ENCODE measurements around the gene WNT9A.

Gene WNT9A

DNA sequence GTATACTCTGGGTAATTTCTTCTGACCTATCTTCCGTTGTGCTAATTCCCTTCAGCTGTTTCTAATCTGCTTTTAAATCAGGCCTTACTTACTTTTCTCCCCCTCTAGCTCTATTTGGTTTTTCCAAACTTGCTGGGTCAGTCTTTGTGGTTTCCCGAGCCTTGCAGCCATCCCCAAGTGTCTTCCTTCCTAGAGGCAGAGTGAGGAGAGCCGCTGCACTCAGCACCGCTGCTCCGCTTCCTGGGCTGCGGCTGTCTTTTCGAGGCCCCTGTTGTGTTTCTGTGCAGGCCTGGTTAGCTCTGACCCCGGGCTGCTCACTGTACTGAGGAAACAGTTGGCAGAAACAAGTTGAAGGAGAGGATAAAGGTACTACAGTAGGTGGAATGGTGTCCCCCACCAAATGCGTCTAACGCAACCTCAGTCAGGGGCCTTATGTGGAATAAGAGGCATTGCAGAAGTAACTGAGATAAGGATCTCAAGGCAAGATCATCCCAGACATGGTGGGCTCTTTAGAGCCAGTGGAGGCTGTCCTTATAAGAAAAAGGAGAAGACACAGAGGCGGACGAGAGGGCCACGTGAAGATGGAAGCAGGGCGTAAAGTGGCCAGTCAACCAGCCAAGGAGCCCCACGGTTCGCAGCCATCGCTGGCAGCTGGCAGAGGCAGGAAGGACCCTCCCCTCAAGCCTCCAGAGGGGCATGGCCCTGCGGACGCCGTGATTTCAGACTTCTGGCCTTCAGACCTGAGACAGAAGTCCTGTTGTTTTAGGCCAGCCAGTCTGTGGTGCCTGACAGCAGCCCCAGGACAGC is 10.5 kb downstream of the WNT9A start:
- peaks cover 11 to 38% (median 22%) of the 10 kb centered on the region in 11 experiments; a peak in 21 of 22 replicates for H3K9me3 ChIP-seq (replicated peaks in 1 of 11)
- H3K4me3 ChIP-seq = no peak overlapping the region
- peaks cover 0 to 13% (median 0%) of the 10 kb centered on the region in 11 experiments; a peak in 5 of 22 replicates for H3K27me3 ChIP-seq
- H3K4me2 ChIP-seq = peak overlapping the region; percentile 59 to 86 (median 76)
- H3K27ac ChIP-seq = peak overlapping the region in 4 of 11 experiments; percentile 9 to 51 (median 36); a peak in 5 of 22 replicates
- H3K9ac ChIP-seq = peak overlapping the region in 2 of 11 experiments; percentile 21 to 43; a peak in 4 of 22 replicates
- TF ChIP-seq Cebpa-rat (IDR thresholded peaks at IDR 0.05) = no peak
- no peaks in the 10 kb centered on the region for H3K36me3 ChIP-seq
- peaks cover 0 to 33% (median 5%) of the 10 kb centered on the region in 11 experiments; a peak in 7 of 22 replicates for H4K20me1 ChIP-seq
- peaks cover 39 to 70% (median 59%) of the 10 kb centered on the region in 10 experiments for H3K4me1 ChIP-seq

DNA sequence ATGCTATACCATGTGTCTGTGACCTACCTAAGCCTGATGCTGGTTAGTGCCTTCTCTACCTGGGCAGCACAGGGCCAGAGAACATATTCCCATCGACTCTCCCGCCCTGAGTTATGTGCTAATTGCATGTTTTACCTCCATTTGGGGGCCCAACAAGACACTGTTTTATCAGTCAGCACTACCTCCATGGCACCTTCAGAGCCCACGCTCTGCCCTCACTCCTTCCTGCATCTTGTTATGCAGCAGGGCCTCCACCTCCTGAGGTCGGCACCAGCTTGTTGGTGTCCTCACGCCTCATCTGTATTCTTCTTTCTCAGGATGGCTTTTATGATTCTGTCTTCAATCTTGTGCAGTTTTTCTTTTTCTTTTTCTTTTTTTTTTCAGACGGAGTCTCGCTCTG is 11.9 kb downstream of the WNT9A start:
- Histone ChIP-seq H3K4me3 (no peak overlapping the region), H3K4me1 (peaks cover 33 to 60% (median 52%) of the 10 kb centered on the region in 10 experiments), H3K36me3 (no peaks in the 10 kb centered on the region), H3K9ac (no peak overlapping the region), H3K27ac (peak overlapping the region in 1 of 11 experiments; percentile 79; a peak in 2 of 22 replicates), H3K27me3 (peaks cover 0 to 2% (median 0%) of the 10 kb centered on the region in 11 experiments; a peak in 1 of 22 replicates), H3K4me2 (peak overlapping the region in 1 of 11 experiments; percentile 59; a peak in 1 of 22 replicates), H3K9me3 (replicated peaks in 1 of 11) (peaks cover 11 to 38% (median 22%) of the 10 kb centered on the region in 11 experiments; a peak in 21 of 22 replicates), H4K20me1 (peaks cover 0 to 19% (median 0%) of the 10 kb centered on the region in 11 experiments; a peak in 5 of 22 replicates)
- TF ChIP-seq Cebpa-rat (IDR thresholded peaks at IDR 0.05) = peak in 1 of 11 experiments; percentile 40; a peak in 1 of 22 replicates

DNA sequence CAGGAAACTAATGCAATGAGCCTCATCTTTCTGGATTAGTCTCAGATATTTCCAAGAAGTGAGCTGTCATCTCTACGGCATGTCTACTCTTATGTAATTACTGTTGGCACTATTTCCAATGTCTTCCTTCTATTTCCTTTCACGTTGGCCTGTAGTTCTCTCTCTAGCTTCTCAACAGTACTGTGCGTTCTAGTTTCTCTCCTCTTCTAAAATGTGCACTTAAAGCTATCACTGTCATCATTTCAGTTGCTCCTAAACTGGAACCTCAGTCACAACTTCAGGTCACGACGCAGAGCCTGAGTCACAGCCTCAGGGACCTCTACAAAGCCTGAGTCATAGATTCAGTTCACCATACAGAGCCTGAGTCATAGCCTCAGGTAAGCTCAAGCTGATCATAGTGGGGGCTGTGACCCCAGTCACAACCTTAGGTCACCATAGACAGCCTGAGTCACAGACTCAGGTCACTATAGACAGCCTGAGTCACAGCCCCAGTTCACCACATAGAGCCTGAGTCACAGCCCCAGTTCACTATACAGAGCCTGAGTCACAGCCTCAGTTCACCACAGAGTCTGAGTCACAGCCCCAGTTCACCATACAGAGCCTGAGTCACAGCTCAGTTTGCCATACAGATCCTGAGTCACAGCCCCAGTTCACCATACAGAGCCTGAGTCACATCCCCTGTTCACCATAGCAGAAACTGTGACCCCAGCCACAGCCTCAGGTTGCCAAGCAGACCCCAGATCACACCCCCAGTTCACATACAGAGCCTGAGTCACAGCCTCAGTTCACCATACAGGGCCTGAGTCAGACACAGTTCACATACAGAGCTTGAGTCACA is 13.0 kb downstream of the WNT9A start:
- H3K27me3 ChIP-seq = no peaks in the 10 kb centered on the region; a peak in 1 of 22 replicates
- peaks cover 11 to 38% (median 22%) of the 10 kb centered on the region in 11 experiments; a peak in 21 of 22 replicates for H3K9me3 ChIP-seq (replicated peaks in 1 of 11)
- no peak overlapping the region for H3K9ac ChIP-seq
- peak overlapping the region in 2 of 11 experiments; percentile 20 to 36; a peak in 2 of 22 replicates for H3K4me2 ChIP-seq
- no peaks in the 10 kb centered on the region for H3K36me3 ChIP-seq
- peaks cover 0 to 8% (median 0%) of the 10 kb centered on the region in 11 experiments; a peak in 3 of 22 replicates for H4K20me1 ChIP-seq
- no peak overlapping the region for H3K4me3 ChIP-seq
- no peak for TF ChIP-seq Cebpa-rat (IDR thresholded peaks at IDR 0.05)
- peaks cover 33 to 65% (median 51%) of the 10 kb centered on the region in 10 experiments for H3K4me1 ChIP-seq
- H3K27ac ChIP-seq = peak overlapping the region in 10 of 11 experiments; percentile 16 to 79 (median 40); a peak in 12 of 22 replicates

DNA sequence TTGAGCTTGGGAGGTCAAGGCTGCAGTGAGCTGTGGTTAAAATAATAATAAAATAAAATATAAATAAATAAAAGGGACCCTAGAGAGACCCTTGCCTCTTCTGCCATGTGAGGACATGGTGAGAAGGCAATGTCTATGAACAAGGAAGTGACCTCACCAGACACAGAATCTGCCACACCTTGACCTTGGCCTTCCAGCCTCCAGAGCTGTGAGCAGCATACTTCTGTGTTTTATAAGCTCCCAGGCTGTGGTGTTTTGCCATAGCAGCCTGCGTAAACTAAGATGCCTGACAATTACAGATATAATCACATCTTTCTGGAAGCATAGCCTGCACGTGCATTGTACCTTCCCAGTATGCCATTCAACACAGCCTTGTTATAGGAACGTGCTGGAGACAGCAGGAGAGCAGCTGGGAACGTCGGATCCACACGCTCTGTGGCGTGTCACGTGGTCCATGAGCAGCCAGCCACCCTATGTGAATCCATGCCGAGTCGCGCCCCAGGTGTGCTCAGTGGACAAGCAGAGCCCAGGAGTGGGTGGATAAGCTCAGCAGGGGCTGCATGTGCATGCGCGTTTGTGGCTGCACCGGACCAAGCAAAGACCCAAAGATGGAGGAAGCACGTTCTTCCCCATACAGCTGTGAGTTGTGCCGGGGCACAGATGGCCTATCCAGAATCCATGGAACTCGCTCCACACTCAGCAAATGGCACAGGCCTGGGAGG is 17.8 kb downstream of the WNT9A start:
- H3K9me3 ChIP-seq (replicated peaks in 1 of 11) = peaks cover 0 to 18% (median 7%) of the 10 kb centered on the region in 11 experiments; a peak in 17 of 22 replicates
- no peak overlapping the region for H3K27ac ChIP-seq
- TF ChIP-seq Cebpa-rat (IDR thresholded peaks at IDR 0.05) = no peak
- peak overlapping the region in 6 of 11 experiments; percentile 4 to 49 (median 28); a peak in 3 of 22 replicates for H3K4me2 ChIP-seq
- H4K20me1 ChIP-seq = 0 out of 22 replicates have a peak, but pooled peaks cover 0 to 3% (median 0%) of the 10 kb centered on the region in 11 experiments
- H3K4me3 ChIP-seq = no peak overlapping the region
- no peaks in the 10 kb centered on the region for H3K27me3 ChIP-seq
- no peak overlapping the region for H3K9ac ChIP-seq
- peaks cover 8 to 23% (median 15%) of the 10 kb centered on the region in 10 experiments; a peak in 17 of 20 replicates for H3K4me1 ChIP-seq
- no peaks in the 10 kb centered on the region for H3K36me3 ChIP-seq

DNA sequence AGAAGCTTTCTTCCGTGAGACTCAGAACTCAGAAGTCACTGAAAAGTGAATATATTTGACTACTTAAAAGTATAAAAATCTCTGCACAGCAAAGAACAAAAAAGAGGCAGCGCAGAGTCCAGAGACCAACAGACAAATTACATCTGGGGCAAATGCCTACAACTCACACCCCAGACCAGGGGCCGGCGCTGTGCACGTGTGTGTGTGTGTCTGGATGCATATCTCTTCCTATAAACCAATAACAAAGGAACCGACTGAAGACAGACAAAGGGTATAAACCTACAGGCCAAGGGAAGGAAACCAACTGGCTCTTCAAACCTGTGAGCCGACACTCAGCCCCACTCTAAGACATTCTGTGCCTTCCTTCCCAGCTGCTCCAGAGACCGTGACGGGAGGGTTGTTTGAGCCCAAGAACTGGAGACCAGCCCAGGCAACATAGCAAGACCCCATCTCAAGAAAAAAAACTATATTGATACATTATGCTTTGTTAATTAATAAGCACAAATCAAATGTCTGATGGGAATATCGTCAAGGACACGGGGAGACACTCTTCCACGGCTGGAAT is 18.8 kb downstream of the WNT9A start:
- H3K4me1 ChIP-seq = peaks cover under 1 to 23% (median 13%) of the 10 kb centered on the region in 10 experiments; a peak in 14 of 20 replicates
- peaks cover 0 to 14% (median 7%) of the 10 kb centered on the region in 11 experiments; a peak in 14 of 22 replicates for H3K9me3 ChIP-seq (replicated peaks in 1 of 11)
- H3K27ac ChIP-seq = no peak overlapping the region
- H3K4me3 ChIP-seq = no peak overlapping the region
- H3K36me3 ChIP-seq = no peaks in the 10 kb centered on the region
- no peak overlapping the region for H3K4me2 ChIP-seq
- no peak overlapping the region for H3K9ac ChIP-seq
- TF ChIP-seq Cebpa-rat (IDR thresholded peaks at IDR 0.05) = no peak
- H3K27me3 ChIP-seq = no peaks in the 10 kb centered on the region
- H4K20me1 ChIP-seq = 0 out of 22 replicates have a peak, but pooled peaks cover 0 to 3% (median 0%) of the 10 kb centered on the region in 11 experiments

DNA sequence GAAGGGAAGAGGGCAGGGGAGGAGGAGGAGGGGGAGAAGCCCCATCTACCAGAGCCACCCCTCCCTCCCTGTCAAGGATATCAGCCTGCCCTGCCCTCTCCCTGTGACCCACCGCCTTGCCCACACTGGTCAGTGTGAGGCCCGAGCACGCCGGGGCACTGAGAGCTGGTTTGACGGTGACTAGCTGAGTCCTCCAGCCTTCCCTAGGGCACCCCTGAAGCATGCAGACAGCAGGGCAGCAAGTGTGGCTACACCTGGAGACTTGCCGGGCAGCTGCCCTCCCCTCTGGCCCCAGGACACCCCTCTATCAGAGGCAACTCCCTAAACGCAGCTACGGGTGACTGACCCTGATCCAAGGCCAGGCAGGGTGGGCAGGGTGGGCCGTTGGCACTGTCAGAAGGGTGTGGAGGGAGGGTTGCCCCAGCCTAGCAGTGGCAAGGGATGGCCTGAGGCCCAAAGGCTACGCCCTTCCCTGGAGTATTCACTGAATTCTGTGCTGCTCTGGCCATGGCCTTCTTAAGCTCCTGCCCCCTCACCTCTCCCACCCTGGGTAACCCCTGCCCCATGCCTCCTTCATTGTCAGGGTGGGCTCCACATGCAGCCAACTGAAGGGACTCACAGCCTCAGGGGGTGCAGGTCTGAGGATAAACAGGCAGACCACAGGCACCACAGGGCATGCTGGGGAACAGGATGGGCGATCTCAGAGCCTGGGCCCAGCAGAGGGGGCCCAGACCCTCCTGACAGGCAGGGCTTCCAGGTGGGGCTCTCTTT is 19.6 kb downstream of the WNT9A start:
- no peak for TF ChIP-seq Cebpa-rat (IDR thresholded peaks at IDR 0.05)
- H3K27me3 ChIP-seq = no peaks in the 10 kb centered on the region
- no peaks in the 10 kb centered on the region for H3K36me3 ChIP-seq
- peaks cover 0 to 5% (median 0%) of the 10 kb centered on the region in 11 experiments; a peak in 1 of 22 replicates for H4K20me1 ChIP-seq
- H3K4me1 ChIP-seq = peaks cover 0 to 23% (median 13%) of the 10 kb centered on the region in 10 experiments; a peak in 11 of 20 replicates
- H3K9me3 ChIP-seq (replicated peaks in 1 of 11) = peaks cover 0 to 9% (median 7%) of the 10 kb centered on the region in 11 experiments; a peak in 14 of 22 replicates
- H3K4me3 ChIP-seq = no peak overlapping the region
- H3K4me2 ChIP-seq = no peak overlapping the region
- H3K9ac ChIP-seq = no peak overlapping the region
- no peak overlapping the region for H3K27ac ChIP-seq
